Measurements from ENCODE around the gene VPS41.

VPS41 gene

GRCh38 chr7:38704751-38705150, 204.2 kb downstream of the VPS41 start:
- H3K27ac ChIP-seq = no peak overlapping the region
- no peak for DNase-seq (ENCODE audit: low spot score)
- no peak for TF ChIP-seq CTCF (conservative IDR thresholded peaks at IDR 0.05; ENCODE audit: low read depth)
- ChIA-PET POLR2A (ENCODE audit: low non-redundant PET) (no interaction called here), CTCF (interaction anchor here (0.5 kb wide), 2 partner anchors 66 to 872 kb away, joined by 3 read pairs; no protein-coding TSS in a partner anchor)

DNA sequence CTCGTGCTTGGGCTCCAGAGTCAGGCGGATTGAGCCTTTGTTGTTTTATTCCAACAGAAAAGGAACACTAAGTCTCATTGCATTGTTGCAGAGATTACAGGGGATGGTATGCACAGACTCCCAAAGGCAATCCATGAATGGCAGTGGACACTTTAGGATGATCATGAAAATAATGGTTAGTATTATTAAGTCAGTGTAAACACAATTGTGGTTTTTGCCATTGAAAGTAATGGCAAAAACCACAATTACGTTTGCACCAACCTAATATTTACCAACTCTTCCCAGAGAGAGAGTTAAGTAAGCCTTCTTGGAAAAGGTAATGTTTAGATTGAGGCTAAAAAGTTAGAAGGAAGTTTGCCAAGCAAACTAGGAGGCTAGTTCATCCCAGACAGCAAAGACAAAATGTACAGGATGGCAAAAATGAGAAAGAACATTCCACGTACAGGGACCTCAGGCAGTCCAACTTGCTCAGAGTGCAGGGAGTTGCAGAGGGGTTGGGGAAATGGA, 204.9 kb downstream of the VPS41 start:
- H3K27ac ChIP-seq = no peak overlapping the region
- DNase-seq (ENCODE audit: low spot score) = no peak
- POLR2A ChIA-PET (ENCODE audit: low non-redundant PET) = no interaction called here
- TF ChIP-seq CTCF (conservative IDR thresholded peaks at IDR 0.05; ENCODE audit: low read depth) = no peak
- CTCF ChIA-PET = no interaction called here

- ChIA-PET CTCF (interaction anchor here (0.6 kb wide), 1 partner anchor 20 kb away, joined by 7 read pairs; no protein-coding TSS in a partner anchor), POLR2A (ENCODE audit: low non-redundant PET) (interaction anchor here (0.6 kb wide), 1 partner anchor 44 kb away, joined by 3 read pairs; no protein-coding TSS in a partner anchor)
- no peak overlapping the region for H3K27ac ChIP-seq
- TF ChIP-seq CTCF (conservative IDR thresholded peaks at IDR 0.05; ENCODE audit: low read depth) = no peak
- no peak for DNase-seq (ENCODE audit: low spot score)
These were observed 205.9 kb downstream of the VPS41 start for GRCh38 chr7:38703093-38703492.

- ChIA-PET CTCF (interaction anchor here (0.9 to 1.1 kb wide), 2 partner anchors 333 to 766 kb away, joined by 3 to 5 read pairs; no protein-coding TSS in a partner anchor), POLR2A (ENCODE audit: low non-redundant PET) (no interaction called here)
- no peak for TF ChIP-seq CTCF (conservative IDR thresholded peaks at IDR 0.05; ENCODE audit: low read depth)
- DNase-seq (ENCODE audit: low spot score) = peak; percentile 22
- no peak overlapping the region for H3K27ac ChIP-seq
These were observed 206.9 kb downstream of the VPS41 start for GRCh38 chr7:38702002-38702535.

DNA sequence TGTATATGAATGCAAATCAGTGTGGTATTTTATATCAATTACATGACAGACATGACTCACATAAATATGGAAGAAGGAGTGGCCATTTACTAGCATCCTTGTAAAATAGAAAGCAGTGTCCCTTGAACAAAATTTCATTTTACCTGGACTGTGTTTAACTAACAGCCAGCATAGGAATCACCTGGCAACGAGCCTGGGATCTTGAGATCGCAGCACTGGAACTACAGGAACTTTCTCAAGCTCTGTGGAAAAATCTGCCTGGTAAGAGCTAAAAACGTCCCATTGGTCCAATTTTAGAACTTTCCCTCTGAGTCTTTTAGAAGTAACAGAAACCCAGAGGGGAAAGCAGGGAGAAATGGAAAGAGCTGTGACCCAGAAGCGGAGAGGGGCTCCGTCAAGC, 208.9 kb downstream of the VPS41 start:
- CTCF ChIA-PET = no interaction called here
- TF ChIP-seq CTCF (conservative IDR thresholded peaks at IDR 0.05; ENCODE audit: low read depth) = no peak

GRCh38 chr7:38699471-38699870, 209.5 kb downstream of the VPS41 start:
- no peak for DNase-seq (ENCODE audit: low spot score)
- TF ChIP-seq CTCF (conservative IDR thresholded peaks at IDR 0.05; ENCODE audit: low read depth) = no peak
- CTCF ChIA-PET = no interaction called here
- H3K27ac ChIP-seq = no peak overlapping the region
- POLR2A ChIA-PET (ENCODE audit: low non-redundant PET) = no interaction called here

More for the DNA sequence above, 208.9 kb downstream of the VPS41 start:
- no peak for DNase-seq (ENCODE audit: low spot score)
- POLR2A ChIA-PET (ENCODE audit: low non-redundant PET) = no interaction called here
- H3K27ac ChIP-seq = no peak overlapping the region

Data from RWPE1 (cell line).